C4-2B (cell line): ENCODE measurements around the gene ALKBH5.

Experiments
- CTCF ChIP-seq: fragments of 450-650 bp; conservative IDR thresholded peaks from 2 replicates; pipeline ENCODE4 v1.5.1; 2017; ENCODE audit warnings: mild to moderate bottlenecking
- ZFX ChIP-seq: fragments of 450-650 bp; IDR thresholded peaks from 2 replicates; pipeline ENCODE4 v1.6.1; 2017

GRCh38 chr17:18233803-18234518 lies 50.3 kb downstream of the ALKBH5 start:
- TF ChIP-seq CTCF (no peak), ZFX (no peak)
